MM.1S (cell line): ENCODE measurements around the gene DDX50.
A peak's percentile ranks its signal among the peaks of the same experiment; 100 is the strongest.

Experiments used
- DNase-seq: peaks from one replicate; pipeline ENCODE4 v3.0.0-alpha.2; 2015
- H2AFZ ChIP-seq: fragments of 300-600 bp; sonication (generic); 2 replicates; pipeline ENCODE4 v1.6.0; 2016; ENCODE audit warnings: antibody characterized with exemption, low read length
- H3F3A ChIP-seq: fragments of 300-600 bp; sonication (generic); 2 replicates; pipeline ENCODE4 v1.6.1; 2016; ENCODE audit warnings: mild to moderate bottlenecking, antibody characterized with exemption, low read length, moderate library complexity, mixed read lengths; ENCODE audit not compliant: insufficient read depth
- H3K27ac ChIP-seq: fragments of 300-600 bp; sonication (generic); 2 replicates; pipeline ENCODE4 v1.5.1; 2016; ENCODE audit warnings: mild to moderate bottlenecking, low read length
- H3K27me3 ChIP-seq: fragments of 300-600 bp; sonication (generic); replicated peaks from 2 replicates; pipeline ENCODE4 v1.6.0; 2016; ENCODE audit warnings: low read length; ENCODE audit not compliant: insufficient read depth
- H3K36me3 ChIP-seq: fragments of 300-600 bp; sonication (generic); replicated peaks from 2 replicates; pipeline ENCODE4 v1.6.1; 2016; ENCODE audit warnings: mild to moderate bottlenecking, low read length, mixed read lengths; ENCODE audit not compliant: insufficient read depth
- H3K4me1 ChIP-seq: fragments of 300-600 bp; sonication (generic); 2 replicates; pipeline ENCODE4 v1.6.1; 2016; ENCODE audit warnings: low read length, mixed read lengths
- H3K4me2 ChIP-seq: fragments of 300-600 bp; sonication (generic); 2 replicates; pipeline ENCODE4 v1.6.0; 2016; ENCODE audit warnings: low read depth, low read length
- H3K4me3 ChIP-seq: fragments of 300-600 bp; sonication (generic); 2 replicates; pipeline ENCODE4 v1.5.1; 2016; ENCODE audit warnings: low read length, mixed read lengths
- H3K79me2 ChIP-seq: fragments of 300-600 bp; sonication (generic); 2 replicates; pipeline ENCODE4 v1.6.1; 2016; ENCODE audit warnings: mixed run types, low read length, mixed read lengths
- H3K9ac ChIP-seq: fragments of 300-600 bp; sonication (generic); 2 replicates; pipeline ENCODE4 v1.6.1; 2016; ENCODE audit warnings: low read length, mixed read lengths
- H3K9me2 ChIP-seq: fragments of 300-600 bp; sonication (generic); replicated peaks from 2 replicates; pipeline ENCODE4 v1.6.1; 2016; ENCODE audit warnings: mild to moderate bottlenecking, low read length, mixed read lengths; ENCODE audit not compliant: insufficient read depth
- H3K9me3 ChIP-seq: fragments of 300-600 bp; sonication (generic); replicated peaks from 2 replicates; pipeline ENCODE4 v1.6.1; 2016; ENCODE audit warnings: mild to moderate bottlenecking, low read length, mixed read lengths; ENCODE audit not compliant: insufficient read depth
- H4K20me1 ChIP-seq: fragments of 300-600 bp; sonication (generic); 2 replicates; pipeline ENCODE4 v1.6.1; 2016; ENCODE audit warnings: mild to moderate bottlenecking, low read length, moderate library complexity, mixed read lengths; ENCODE audit not compliant: insufficient read depth
- EZH2 ChIP-seq: fragments of 300-600 bp; sonication (generic); optimal IDR thresholded peaks from 2 replicates; pipeline ENCODE3; 2017; ENCODE audit warnings: low read depth, mild to moderate bottlenecking, antibody characterized with exemption, low read length, mixed read lengths
- EZH2phosphoT487 ChIP-seq: fragments of 300-600 bp; sonication (generic); IDR thresholded peaks from 2 replicates; pipeline ENCODE4 v1.6.1; 2018; ENCODE audit warnings: antibody characterized with exemption, low read length
- TF ChIP-seq, protein P1 (sequence below): fragments of 300-600 bp; sonication (generic); IDR thresholded peaks from 2 replicates; pipeline ENCODE4 v1.5.1; 2016; ENCODE audit warnings: antibody characterized with exemption, low read length, mixed read lengths

Gene DDX50

DNA sequence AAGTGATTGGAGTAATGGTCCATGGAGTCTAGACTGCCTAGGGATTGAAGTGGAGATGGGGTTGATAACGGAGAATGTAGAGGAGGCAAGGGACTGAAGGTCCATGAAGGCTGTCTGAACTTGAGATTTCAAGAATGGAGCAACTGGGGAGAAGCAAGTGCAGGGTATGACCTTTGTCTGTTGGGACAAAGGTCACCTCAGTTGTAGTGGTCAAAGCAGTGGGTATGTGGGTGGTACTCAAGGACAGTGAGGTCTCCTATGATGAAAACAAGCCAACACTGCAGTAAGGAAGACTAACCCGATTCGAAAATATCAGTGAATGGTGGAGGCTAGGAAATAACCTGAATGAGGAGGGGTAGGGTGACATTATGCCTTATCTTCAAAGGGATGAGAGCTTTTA is 49.5 kb downstream of the DDX50 start:
- no peaks in the 10 kb centered on the region for H3K4me1 ChIP-seq
- no peaks in the 10 kb centered on the region for H4K20me1 ChIP-seq
- H3K27ac ChIP-seq: no peak overlapping the region
- H3K27me3 ChIP-seq: no peaks in the 10 kb centered on the region
- H3K4me3 ChIP-seq: no peak overlapping the region
- H3K36me3 ChIP-seq: peaks cover 6% of the 10 kb centered on the region
- H3K9me3 ChIP-seq: no peaks in the 10 kb centered on the region
- no peak overlapping the region for H3K9ac ChIP-seq
- H3F3A ChIP-seq: peaks cover 7% of the 10 kb centered on the region
- H2AFZ ChIP-seq: no peak overlapping the region
- no peaks in the 10 kb centered on the region for H3K9me2 ChIP-seq
- peaks cover 7% of the 10 kb centered on the region for H3K79me2 ChIP-seq
- H3K4me2 ChIP-seq: no peak overlapping the region
- no peak for DNase-seq
- TF ChIP-seq EZH2 (no peak), EZH2phosphoT487 (no peak)
- TF ChIP-seq, protein P1, sequence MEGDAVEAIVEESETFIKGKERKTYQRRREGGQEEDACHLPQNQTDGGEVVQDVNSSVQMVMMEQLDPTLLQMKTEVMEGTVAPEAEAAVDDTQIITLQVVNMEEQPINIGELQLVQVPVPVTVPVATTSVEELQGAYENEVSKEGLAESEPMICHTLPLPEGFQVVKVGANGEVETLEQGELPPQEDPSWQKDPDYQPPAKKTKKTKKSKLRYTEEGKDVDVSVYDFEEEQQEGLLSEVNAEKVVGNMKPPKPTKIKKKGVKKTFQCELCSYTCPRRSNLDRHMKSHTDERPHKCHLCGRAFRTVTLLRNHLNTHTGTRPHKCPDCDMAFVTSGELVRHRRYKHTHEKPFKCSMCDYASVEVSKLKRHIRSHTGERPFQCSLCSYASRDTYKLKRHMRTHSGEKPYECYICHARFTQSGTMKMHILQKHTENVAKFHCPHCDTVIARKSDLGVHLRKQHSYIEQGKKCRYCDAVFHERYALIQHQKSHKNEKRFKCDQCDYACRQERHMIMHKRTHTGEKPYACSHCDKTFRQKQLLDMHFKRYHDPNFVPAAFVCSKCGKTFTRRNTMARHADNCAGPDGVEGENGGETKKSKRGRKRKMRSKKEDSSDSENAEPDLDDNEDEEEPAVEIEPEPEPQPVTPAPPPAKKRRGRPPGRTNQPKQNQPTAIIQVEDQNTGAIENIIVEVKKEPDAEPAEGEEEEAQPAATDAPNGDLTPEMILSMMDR: no peak

DNA sequence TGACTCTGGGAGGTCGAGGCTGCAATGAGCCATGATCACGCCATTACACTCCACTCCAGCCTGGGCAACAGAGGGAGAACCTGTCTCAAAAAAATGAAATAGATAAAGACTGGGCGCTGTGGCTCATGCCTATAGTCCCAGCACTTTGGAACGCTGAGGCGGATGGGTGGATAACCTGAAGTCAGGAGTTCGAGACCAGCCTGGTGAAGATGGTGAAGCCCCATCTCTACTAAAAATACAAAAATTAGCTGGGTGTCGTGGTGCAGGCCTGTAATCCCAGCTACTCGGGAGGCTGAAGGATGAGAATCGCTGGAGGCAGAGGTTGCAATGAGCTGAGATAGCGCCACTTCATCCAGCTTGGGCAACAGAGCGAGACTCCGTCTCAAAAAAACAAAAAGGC is 53.8 kb downstream of the DDX50 start:
- Histone ChIP-seq H3K9me3 (no peaks in the 10 kb centered on the region), H3K9ac (no peak overlapping the region), H3K9me2 (no peaks in the 10 kb centered on the region), H3K4me2 (peak overlapping the region; percentile 46; the same call in 1 of the 2 replicates), H3F3A (peaks cover 16% of the 10 kb centered on the region), H3K4me3 (no peak overlapping the region; the same call in 1 of the 2 replicates), H3K79me2 (peaks cover 47% of the 10 kb centered on the region), H3K36me3 (peaks cover 6% of the 10 kb centered on the region), H3K4me1 (no peaks in the 10 kb centered on the region), H2AFZ (no peak overlapping the region), H3K27ac (no peak overlapping the region; the same call in 1 of the 2 replicates), H3K27me3 (no peaks in the 10 kb centered on the region), H4K20me1 (peaks cover 19% of the 10 kb centered on the region)
- no peak for DNase-seq
- TF ChIP-seq EZH2phosphoT487 (no peak), EZH2 (no peak)
- TF ChIP-seq, protein P1: no peak

DNA sequence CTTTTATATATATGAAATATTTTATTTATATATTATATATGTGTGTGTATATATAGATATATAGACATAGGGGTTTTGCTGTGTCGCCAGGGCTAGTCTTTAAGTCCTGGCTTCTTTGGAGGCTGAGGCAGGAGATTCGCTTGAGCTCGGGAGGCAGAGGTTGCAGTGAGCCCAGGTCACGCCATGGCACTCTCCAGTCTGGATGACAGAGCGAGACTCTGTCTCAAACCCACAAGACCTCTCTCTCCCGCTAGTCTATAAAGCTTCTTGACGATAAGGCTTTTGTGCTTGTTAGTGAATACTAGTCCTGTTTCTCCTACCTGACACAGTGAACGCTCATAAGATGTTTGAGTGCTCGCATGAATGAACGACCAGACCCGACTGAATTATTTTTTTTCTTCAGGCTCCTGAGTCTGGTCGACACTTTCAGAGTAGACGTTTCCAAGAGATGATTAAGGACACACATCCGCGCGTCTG is 54.3 kb downstream of the DDX50 start:
- no peaks in the 10 kb centered on the region for H3K27me3 ChIP-seq
- peaks cover 16% of the 10 kb centered on the region for H3F3A ChIP-seq
- H3K9me2 ChIP-seq: no peaks in the 10 kb centered on the region
- H3K9me3 ChIP-seq: no peaks in the 10 kb centered on the region
- H3K4me2 ChIP-seq: peak overlapping the region; percentile 81
- H4K20me1 ChIP-seq: peaks cover 23% of the 10 kb centered on the region
- H3K9ac ChIP-seq: peak overlapping the region; percentile 99
- peak overlapping the region; percentile 100 for H3K4me3 ChIP-seq
- DNase-seq: no peak
- peaks cover 52% of the 10 kb centered on the region for H3K79me2 ChIP-seq
- peak overlapping the region; percentile 85 for H2AFZ ChIP-seq
- H3K36me3 ChIP-seq: peaks cover 10% of the 10 kb centered on the region
- H3K27ac ChIP-seq: peak overlapping the region; percentile 86
- TF ChIP-seq EZH2 (no peak), EZH2phosphoT487 (no peak)
- TF ChIP-seq, protein P1: no peak
- H3K4me1 ChIP-seq: no peaks in the 10 kb centered on the region
